ENCODE measurements around the gene MLYCD. TPM values are rescaled to one million over a fixed set of nuclear protein-coding genes. Genes with fewer than 3 reads are reported as not detected.

Gene MLYCD
- 10 to 100 TPM; 19.2 to 29.3 TPM for total RNA-seq

DNA sequence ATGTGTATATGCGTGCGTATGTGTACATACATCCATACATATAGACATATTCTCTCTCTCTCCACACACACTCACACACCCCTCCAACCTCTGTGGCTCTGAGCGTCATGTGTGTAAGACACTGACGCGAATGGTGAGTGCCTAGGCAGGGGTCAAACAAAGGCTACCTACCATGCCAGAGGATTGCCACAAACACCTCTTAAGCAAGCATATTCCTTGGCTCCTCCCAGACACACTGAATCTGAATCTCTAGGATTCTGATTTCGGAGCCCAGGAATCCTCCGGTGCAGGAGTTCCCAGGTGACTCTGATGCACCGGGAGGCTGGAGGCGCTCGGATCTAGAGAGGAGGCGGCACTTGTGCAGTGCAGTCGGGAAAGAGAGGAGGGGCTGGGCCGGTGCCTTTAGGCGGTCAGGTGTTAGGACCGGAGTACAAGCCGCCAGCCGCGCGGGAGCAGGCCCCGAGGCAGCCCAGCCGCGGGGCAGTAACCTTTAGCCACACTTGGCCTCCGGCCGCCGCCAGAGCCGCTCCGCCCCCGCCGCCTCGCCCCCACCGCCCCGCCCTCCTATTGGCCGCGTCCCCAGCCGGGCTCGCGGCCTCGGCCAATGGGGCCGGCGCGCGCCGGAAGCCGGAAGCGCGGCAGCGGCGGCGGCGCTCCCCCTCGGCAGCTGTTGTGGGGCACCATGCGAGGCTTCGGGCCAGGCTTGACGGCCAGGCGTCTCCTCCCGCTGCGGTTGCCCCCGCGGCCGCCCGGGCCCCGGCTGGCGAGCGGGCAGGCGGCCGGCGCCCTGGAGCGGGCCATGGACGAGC is at the start of gene MLYCD:
Gene MLYCD, plus strand, starts transcription at position 653 of the 809 bp plus-strand sequence. Its CDS starts 30 bp downstream, at position 683.
- Histone ChIP-seq H3K9me3 (no peaks in the 10 kb centered on the region), H3K27ac (peak within 1 kb of the TSS; percentile 97 to 99 (median 98)), H3K4me1 (peaks cover 48% of the 10 kb centered on the region), H3K4me3 (peak within 1 kb of the TSS; percentile 76 to 81), H3K36me3 (replicated peaks in 1 of 2; ENCODE audit: insufficient read depth in 1 of 2, low read depth in 2 of 2) (no peaks in the 10 kb centered on the region), H3K27me3 (no peaks in the 10 kb centered on the region)
- intact Hi-C loops (cut with DNase I): no loop called here
- TF ChIP-seq, protein P1, sequence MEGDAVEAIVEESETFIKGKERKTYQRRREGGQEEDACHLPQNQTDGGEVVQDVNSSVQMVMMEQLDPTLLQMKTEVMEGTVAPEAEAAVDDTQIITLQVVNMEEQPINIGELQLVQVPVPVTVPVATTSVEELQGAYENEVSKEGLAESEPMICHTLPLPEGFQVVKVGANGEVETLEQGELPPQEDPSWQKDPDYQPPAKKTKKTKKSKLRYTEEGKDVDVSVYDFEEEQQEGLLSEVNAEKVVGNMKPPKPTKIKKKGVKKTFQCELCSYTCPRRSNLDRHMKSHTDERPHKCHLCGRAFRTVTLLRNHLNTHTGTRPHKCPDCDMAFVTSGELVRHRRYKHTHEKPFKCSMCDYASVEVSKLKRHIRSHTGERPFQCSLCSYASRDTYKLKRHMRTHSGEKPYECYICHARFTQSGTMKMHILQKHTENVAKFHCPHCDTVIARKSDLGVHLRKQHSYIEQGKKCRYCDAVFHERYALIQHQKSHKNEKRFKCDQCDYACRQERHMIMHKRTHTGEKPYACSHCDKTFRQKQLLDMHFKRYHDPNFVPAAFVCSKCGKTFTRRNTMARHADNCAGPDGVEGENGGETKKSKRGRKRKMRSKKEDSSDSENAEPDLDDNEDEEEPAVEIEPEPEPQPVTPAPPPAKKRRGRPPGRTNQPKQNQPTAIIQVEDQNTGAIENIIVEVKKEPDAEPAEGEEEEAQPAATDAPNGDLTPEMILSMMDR (IDR thresholded peaks at IDR 0.05): no peak
- peak; percentile 56 to 70 (median 66) for TF ChIP-seq POLR2A (IDR thresholded peaks at IDR 0.05)
- peak; percentile 94 for ATAC-seq
- WGBS, 2 donors: 3 to 14% methylated on average over 13 to 67 of the region's 69 CpGs
- DNase-seq: peak; percentile 94 to 97 (median 96)

DNA sequence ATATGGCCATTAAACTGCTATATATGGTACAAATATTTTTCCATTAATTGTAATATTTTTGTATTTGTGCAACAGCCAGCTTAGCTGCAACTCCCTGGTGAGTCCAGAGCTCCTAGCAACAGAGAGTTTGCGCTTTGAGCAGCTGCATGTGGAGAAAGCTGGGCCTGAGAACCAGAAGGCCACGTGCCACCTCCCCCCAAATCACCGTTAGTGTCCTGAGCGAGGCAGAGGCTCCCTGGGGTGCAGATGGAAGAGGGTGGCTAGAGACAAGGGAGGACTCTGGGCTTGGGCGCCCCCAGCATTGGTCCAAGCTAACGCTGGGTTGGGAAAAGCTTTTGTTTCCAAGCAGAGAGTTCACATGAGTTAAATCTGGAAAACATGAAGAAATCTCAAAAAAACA is 49.5 kb upstream of the MLYCD start:
- Histone ChIP-seq H3K27ac (no peak overlapping the region), H3K27me3 (no peaks in the 10 kb centered on the region), H3K9me3 (no peaks in the 10 kb centered on the region), H3K36me3 (replicated peaks in 1 of 2; ENCODE audit: insufficient read depth in 1 of 2, low read depth in 2 of 2) (no peaks in the 10 kb centered on the region), H3K4me1 (no peaks in the 10 kb centered on the region), H3K4me3 (no peak overlapping the region)
- ATAC-seq (no peak), DNase-seq (no peak)
- TF ChIP-seq, protein P1 (IDR thresholded peaks at IDR 0.05): no peak
- TF ChIP-seq POLR2A (IDR thresholded peaks at IDR 0.05): no peak
- intact Hi-C loops (cut with DNase I): no loop called here
- WGBS, 2 donors: 83 to 87% methylated on average over 5 to 6 of the region's 6 CpGs

DNA sequence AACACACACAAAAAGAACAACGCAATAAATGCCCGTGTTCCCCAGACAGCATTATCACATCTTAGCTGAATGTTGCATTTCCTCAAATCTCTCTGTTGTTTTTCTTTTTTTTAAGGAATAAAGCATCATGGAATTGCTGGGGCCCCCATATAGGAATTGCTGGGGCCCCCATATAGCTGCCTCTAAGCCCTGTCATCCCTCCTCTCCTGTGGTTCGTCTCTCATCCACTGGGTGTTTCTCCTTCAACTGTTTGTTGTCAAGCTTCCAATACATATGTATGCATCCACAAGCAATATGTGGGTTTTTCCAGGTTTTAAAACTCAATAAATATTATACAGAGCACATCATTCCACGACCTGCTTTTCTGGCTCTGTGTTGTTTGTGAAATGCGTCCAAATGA is 48.0 kb upstream of the MLYCD start:
- Histone ChIP-seq H3K27ac (no peak overlapping the region), H3K9me3 (no peaks in the 10 kb centered on the region), H3K36me3 (replicated peaks in 1 of 2; ENCODE audit: insufficient read depth in 1 of 2, low read depth in 2 of 2) (no peaks in the 10 kb centered on the region), H3K4me1 (no peaks in the 10 kb centered on the region), H3K27me3 (no peaks in the 10 kb centered on the region), H3K4me3 (no peak overlapping the region)
- TF ChIP-seq, protein P1 (IDR thresholded peaks at IDR 0.05): no peak
- no peak for TF ChIP-seq POLR2A (IDR thresholded peaks at IDR 0.05)
- ATAC-seq (no peak), DNase-seq (no peak)
- WGBS, 2 donors: 65 to 66% methylated on average over 5 of the region's 5 CpGs
- intact Hi-C loops (cut with DNase I): no loop called here

DNA sequence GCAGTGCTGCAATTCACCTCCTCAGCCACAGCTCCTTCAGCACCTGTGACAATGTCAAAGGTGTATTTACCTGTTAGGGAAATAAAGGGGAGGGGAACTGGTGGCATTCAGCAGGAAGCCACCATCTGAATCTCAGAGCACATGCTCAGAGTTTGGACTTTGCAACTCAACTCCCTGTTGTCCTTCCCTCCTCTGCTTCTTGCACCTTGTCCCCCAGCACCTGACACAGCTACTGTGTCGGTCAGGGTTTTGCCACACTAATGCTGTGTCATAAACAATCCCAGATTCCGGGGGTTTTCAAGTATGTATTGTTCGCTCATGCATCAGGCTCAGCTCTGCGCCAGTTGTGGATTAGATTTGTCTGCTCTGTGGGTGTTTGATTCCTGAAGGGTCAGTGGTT is 47.4 kb upstream of the MLYCD start:
- TF ChIP-seq POLR2A (IDR thresholded peaks at IDR 0.05): no peak
- TF ChIP-seq, protein P1 (IDR thresholded peaks at IDR 0.05): no peak
- no peaks in the 10 kb centered on the region for H3K4me1 ChIP-seq
- WGBS, 2 donors: 84 to 89% methylated on average over 4 of the region's 4 CpGs
- no peak overlapping the region for H3K4me3 ChIP-seq
- no peaks in the 10 kb centered on the region for H3K27me3 ChIP-seq
- intact Hi-C loops (cut with DNase I): no loop called here
- ATAC-seq: no peak
- H3K9me3 ChIP-seq: no peaks in the 10 kb centered on the region
- no peaks in the 10 kb centered on the region for H3K36me3 ChIP-seq (replicated peaks in 1 of 2; ENCODE audit: insufficient read depth in 1 of 2, low read depth in 2 of 2)
- DNase-seq: no peak
- no peak overlapping the region for H3K27ac ChIP-seq

GRCh38 chr16:83852774-83853173 is 46.1 kb upstream of the MLYCD start:
- no peaks in the 10 kb centered on the region for H3K36me3 ChIP-seq (replicated peaks in 1 of 2; ENCODE audit: insufficient read depth in 1 of 2, low read depth in 2 of 2)
- intact Hi-C loops (cut with DNase I): no loop called here
- WGBS, 2 donors: 77 to 84% methylated on average over 11 of the region's 11 CpGs
- no peak for TF ChIP-seq POLR2A (IDR thresholded peaks at IDR 0.05)
- TF ChIP-seq, protein P1 (IDR thresholded peaks at IDR 0.05): no peak
- DNase-seq (no peak), ATAC-seq (no peak)
- no peak overlapping the region for H3K27ac ChIP-seq
- no peaks in the 10 kb centered on the region for H3K4me1 ChIP-seq
- H3K27me3 ChIP-seq: no peaks in the 10 kb centered on the region
- no peak overlapping the region for H3K4me3 ChIP-seq
- H3K9me3 ChIP-seq: no peaks in the 10 kb centered on the region

All from body of pancreas (tissue), 4 donors.